Measurements from ENCODE around the gene PLPP6.
A peak's percentile ranks its signal among the peaks of the same experiment; 100 is the strongest.

PLPP6 gene

GRCh38 chr9:4678679-4679267 lies 16.7 kb downstream of the PLPP6 start:
- H3K9ac ChIP-seq: peak overlapping the region; percentile 96
- H3K27me3 ChIP-seq (ENCODE audit: insufficient read depth, low read depth): no peaks in the 10 kb centered on the region
- TF ChIP-seq CTCF (conservative IDR thresholded peaks at IDR 0.05; ENCODE audit: low read depth, low read length): no peak
- H2AFZ ChIP-seq (ENCODE audit: low read depth): peak overlapping the region; percentile 86
- no peaks in the 10 kb centered on the region for H3K36me3 ChIP-seq (ENCODE audit: insufficient read depth)
- peak overlapping the region; percentile 70 for H3K4me2 ChIP-seq
- peaks cover 25% of the 10 kb centered on the region for H3K4me1 ChIP-seq (ENCODE audit: low read depth, poor library complexity, severe bottlenecking)
- H3K79me2 ChIP-seq (ENCODE audit: insufficient read depth, low read depth): peaks cover 31% of the 10 kb centered on the region
- H4K20me1 ChIP-seq (ENCODE audit: insufficient read depth): no peaks in the 10 kb centered on the region
- H3K27ac ChIP-seq: peak overlapping the region; percentile 99
- peak overlapping the region; percentile 31 for H3K4me3 ChIP-seq (IDR thresholded peaks at IDR 0.05; ENCODE audit: insufficient read depth, low read depth, low read length)

- Histone ChIP-seq H3K9ac (peak within 1 kb of the TSS; percentile 96), H3K79me2 (ENCODE audit: insufficient read depth, low read depth) (peaks cover 31% of the 10 kb centered on the region), H2AFZ (ENCODE audit: low read depth) (peak within 1 kb of the TSS; percentile 86), H4K20me1 (ENCODE audit: insufficient read depth) (no peaks in the 10 kb centered on the region), H3K4me1 (ENCODE audit: low read depth, poor library complexity, severe bottlenecking) (peaks cover 25% of the 10 kb centered on the region), H3K4me3 (IDR thresholded peaks at IDR 0.05; ENCODE audit: insufficient read depth, low read depth, low read length) (peak within 1 kb of the TSS; percentile 31), H3K36me3 (ENCODE audit: insufficient read depth) (no peaks in the 10 kb centered on the region), H3K27ac (peak within 1 kb of the TSS; percentile 99), H3K27me3 (ENCODE audit: insufficient read depth, low read depth) (no peaks in the 10 kb centered on the region), H3K4me2 (peak within 1 kb of the TSS; percentile 99)
- TF ChIP-seq CTCF (conservative IDR thresholded peaks at IDR 0.05; ENCODE audit: low read depth, low read length): peak; percentile 53; the same call in 1 of the 2 replicates
These were observed 17.4 kb downstream of the PLPP6 start, which contains the start of gene CDC37L1 for GRCh38 chr9:4679268-4680172. Gene CDC37L1, plus strand, starts transcription at chr9:4679569. Its CDS starts 199 bp downstream, at chr9:4679768.

- peaks cover 25% of the 10 kb centered on the region for H3K4me1 ChIP-seq (ENCODE audit: low read depth, poor library complexity, severe bottlenecking)
- H2AFZ ChIP-seq (ENCODE audit: low read depth): peak overlapping the region; percentile 86
- H3K79me2 ChIP-seq (ENCODE audit: insufficient read depth, low read depth): peaks cover 31% of the 10 kb centered on the region
- H3K9ac ChIP-seq: peak overlapping the region; percentile 96
- no peaks in the 10 kb centered on the region for H3K27me3 ChIP-seq (ENCODE audit: insufficient read depth, low read depth)
- H3K36me3 ChIP-seq (ENCODE audit: insufficient read depth): no peaks in the 10 kb centered on the region
- no peak for TF ChIP-seq CTCF (conservative IDR thresholded peaks at IDR 0.05; ENCODE audit: low read depth, low read length)
- H3K4me2 ChIP-seq: peak overlapping the region; percentile 99
- no peak overlapping the region for H3K4me3 ChIP-seq (IDR thresholded peaks at IDR 0.05; ENCODE audit: insufficient read depth, low read depth, low read length)
- H3K27ac ChIP-seq: peak overlapping the region; percentile 99
- H4K20me1 ChIP-seq (ENCODE audit: insufficient read depth): no peaks in the 10 kb centered on the region
These were observed 18.1 kb downstream of the PLPP6 start for GRCh38 chr9:4680173-4680525.

GRCh38 chr9:4680750-4681149 lies 18.7 kb downstream of the PLPP6 start:
- Histone ChIP-seq H3K27ac (peak overlapping the region; percentile 99), H3K27me3 (ENCODE audit: insufficient read depth, low read depth) (no peaks in the 10 kb centered on the region), H3K36me3 (ENCODE audit: insufficient read depth) (no peaks in the 10 kb centered on the region), H4K20me1 (ENCODE audit: insufficient read depth) (no peaks in the 10 kb centered on the region), H3K79me2 (ENCODE audit: insufficient read depth, low read depth) (peaks cover 31% of the 10 kb centered on the region), H3K4me2 (peak overlapping the region; percentile 99), H2AFZ (ENCODE audit: low read depth) (no peak overlapping the region), H3K4me1 (ENCODE audit: low read depth, poor library complexity, severe bottlenecking) (peaks cover 25% of the 10 kb centered on the region), H3K4me3 (IDR thresholded peaks at IDR 0.05; ENCODE audit: insufficient read depth, low read depth, low read length) (no peak overlapping the region), H3K9ac (peak overlapping the region; percentile 96; the same call in 1 of the 2 replicates)
- no peak for TF ChIP-seq CTCF (conservative IDR thresholded peaks at IDR 0.05; ENCODE audit: low read depth, low read length)
